SK-N-SH treated with all-trans-retinoic acid at 6 μM for 48 hours (cell line): ENCODE data around the gene WASF3.

Source experiments
- ATAC-seq: fragments of 200-7000 bp; cut with Tn5 transposase; 3 replicates; pipeline ENCODE4 v1.9.1; 2020; ENCODE audit warnings: mild to moderate bottlenecking, moderate library complexity
- ARNTL ChIP-seq: fragments of 450-650 bp; formaldehyde crosslinking; IDR thresholded peaks from 2 replicates; pipeline ENCODE4 v1.5.0; 2020; ENCODE audit warnings: low read depth, mild to moderate bottlenecking, moderate library complexity, borderline replicate concordance
- BACH2 ChIP-seq: fragments of 250-450 bp; sonication (Bioruptor Pico); IDR thresholded peaks from 2 replicates; pipeline ENCODE4 v1.9.0; 2021; ENCODE audit warnings: mild to moderate bottlenecking, borderline replicate concordance
- CREB5 ChIP-seq: fragments of 250-450 bp; sonication (Bioruptor Pico); IDR thresholded peaks from 2 replicates; pipeline ENCODE4 v1.5.1; 2020; ENCODE audit warnings: low read depth, mild to moderate bottlenecking, moderate library complexity
- CSDC2 ChIP-seq: fragments of 250-450 bp; sonication (Bioruptor Pico); IDR thresholded peaks from 2 replicates; pipeline ENCODE4 v1.5.0; 2020; ENCODE audit warnings: mild to moderate bottlenecking, moderate library complexity
- CSRNP3 ChIP-seq: fragments of 250-450 bp; sonication (Bioruptor Pico); IDR thresholded peaks from 2 replicates; pipeline ENCODE4 v1.5.1; 2021; ENCODE audit warnings: mild to moderate bottlenecking, moderate library complexity
- ESRRG ChIP-seq: fragments of 250-450 bp; sonication (Bioruptor Pico); IDR thresholded peaks from 2 replicates; pipeline ENCODE4 v1.6.1; 2021; ENCODE audit warnings: mild to moderate bottlenecking
- GLIS3 ChIP-seq: fragments of 250-450 bp; sonication (Bioruptor Pico); IDR thresholded peaks from 2 replicates; pipeline ENCODE4 v1.5.0; 2020; ENCODE audit warnings: mild to moderate bottlenecking, moderate library complexity
- ISL1 ChIP-seq: fragments of 250-450 bp; sonication (Bioruptor Pico); IDR thresholded peaks from 2 replicates; pipeline ENCODE4 v2.1.2; 2022; ENCODE audit warnings: mild to moderate bottlenecking, moderate library complexity
- OSR1 ChIP-seq: fragments of 250-450 bp; sonication (Bioruptor Pico); IDR thresholded peaks from 2 replicates; pipeline ENCODE4 v1.8.0; 2022; ENCODE audit warnings: moderate library complexity, mild to moderate bottlenecking, inconsistent platforms
- PATZ1 ChIP-seq: fragments of 250-450 bp; sonication (Bioruptor Pico); IDR thresholded peaks from 2 replicates; pipeline ENCODE4 v1.8.0; 2020; ENCODE audit warnings: mild to moderate bottlenecking, moderate library complexity, borderline replicate concordance
- RARB ChIP-seq: fragments of 250-450 bp; sonication (Bioruptor Pico); IDR thresholded peaks from 2 replicates; pipeline ENCODE4 v1.8.0; 2021; ENCODE audit warnings: mild to moderate bottlenecking, moderate library complexity
- SNAI2 ChIP-seq: fragments of 250-450 bp; sonication (Bioruptor Pico); IDR thresholded peaks from 2 replicates; pipeline ENCODE4 v1.5.0; 2020; ENCODE audit warnings: mild to moderate bottlenecking, moderate library complexity
- TCF4 ChIP-seq: fragments of 250-450 bp; sonication (Bioruptor Pico); IDR thresholded peaks from 2 replicates; pipeline ENCODE4 v1.8.0; 2021; ENCODE audit warnings: mild to moderate bottlenecking, moderate library complexity, borderline replicate concordance
- TOX ChIP-seq: fragments of 250-450 bp; sonication (Bioruptor Pico); IDR thresholded peaks from 2 replicates; pipeline ENCODE4 v1.8.0; 2021; ENCODE audit warnings: mild to moderate bottlenecking, moderate library complexity, borderline replicate concordance
- TSHZ2 ChIP-seq: fragments of 250-450 bp; sonication (Bioruptor Pico); IDR thresholded peaks from 2 replicates; pipeline ENCODE4 v1.5.0; 2020; ENCODE audit warnings: mild to moderate bottlenecking, moderate library complexity
- ZC3H10 ChIP-seq: fragments of 250-450 bp; sonication (Bioruptor Pico); IDR thresholded peaks from 2 replicates; pipeline ENCODE4 v1.5.1; 2021; ENCODE audit warnings: mild to moderate bottlenecking, moderate library complexity
- ZFP30 ChIP-seq: fragments of 450-650 bp; formaldehyde crosslinking; IDR thresholded peaks from 2 replicates; pipeline ENCODE4 v1.5.0; 2022; ENCODE audit warnings: mild to moderate bottlenecking, moderate library complexity
- ZNF70 ChIP-seq: fragments of 450-650 bp; formaldehyde crosslinking; IDR thresholded peaks from 2 replicates; pipeline ENCODE4 v1.5.0; 2020; ENCODE audit warnings: mild to moderate bottlenecking, moderate library complexity
- ZNF8 ChIP-seq: fragments of 450-650 bp; formaldehyde crosslinking; IDR thresholded peaks from 2 replicates; pipeline ENCODE4 v1.5.0; 2020; ENCODE audit warnings: mild to moderate bottlenecking, moderate library complexity

The WASF3 gene

GRCh38 chr13:26727122-26727521 lies 169.6 kb downstream of the WASF3 start (continued):
- TF ChIP-seq TSHZ2 (CRISPR knock-in tag), result no peak
- TF ChIP-seq TCF4, result no peak
- no peak for TF ChIP-seq CSRNP3 (CRISPR knock-in tag)
- TF ChIP-seq ISL1 (CRISPR knock-in tag), result no peak
- TF ChIP-seq, all 23 proteins: peak for 0

GRCh38 chr13:26727633-26728032 lies 170.2 kb downstream of the WASF3 start:
- ATAC-seq, result no peak
- TF ChIP-seq OSR1 (CRISPR knock-in tag), result no peak
- TF ChIP-seq PATZ1, result no peak
- TF ChIP-seq ZNF70 (CRISPR knock-in tag), result no peak
- no peak for TF ChIP-seq ARNTL (CRISPR knock-in tag)
- no peak for TF ChIP-seq CSDC2
- TF ChIP-seq ZFP30, result no peak
- no peak for TF ChIP-seq TSHZ2 (CRISPR knock-in tag)
- TF ChIP-seq CSRNP3 (CRISPR knock-in tag), result no peak
- TF ChIP-seq TOX (CRISPR knock-in tag), result no peak
- TF ChIP-seq SNAI2, result no peak
- no peak for TF ChIP-seq GLIS3 (CRISPR knock-in tag)
- TF ChIP-seq ISL1 (CRISPR knock-in tag), result no peak
- no peak for TF ChIP-seq CREB5 (CRISPR knock-in tag)
- no peak for TF ChIP-seq ZNF8 (CRISPR knock-in tag)
- TF ChIP-seq ZC3H10 (CRISPR knock-in tag), result no peak
- no peak for TF ChIP-seq RARB
- no peak for TF ChIP-seq ESRRG
- no peak for TF ChIP-seq TCF4
- TF ChIP-seq, all 23 proteins: peak for 0

- ATAC-seq, result no peak
- TF ChIP-seq ARNTL (CRISPR knock-in tag) (no peak), CREB5 (CRISPR knock-in tag) (no peak), BACH2 (CRISPR knock-in tag) (no peak), ZFP30 (no peak)
These were observed 178.2 kb downstream of the WASF3 start for GRCh38 chr13:26735677-26736076.
